Smooth muscle cell (in vitro differentiated cells): Measurements from ENCODE around the gene COL18A1. TPM values are rescaled to one million over a fixed set of nuclear protein-coding genes. Genes with fewer than 3 reads are reported as not detected.
A peak's percentile ranks its signal among the peaks of the same experiment; 100 is the strongest.

Source experiments
- DNase-seq: peaks from one replicate; lab custom pipeline; 2025; ENCODE audit not compliant: unreplicated experiment; lab: John Stamatoyannopoulos, UW
- H2AFZ ChIP-seq: fragments of 200-600 bp; sonication (generic); 2 replicates; pipeline ENCODE4 v1.6.0; 2016; ENCODE audit warnings: antibody characterized with exemption, low read depth, mild to moderate bottlenecking
- H3F3A ChIP-seq: fragments of 200-600 bp; sonication (generic); 2 replicates; pipeline ENCODE4 v1.6.0; 2017; ENCODE audit warnings: antibody characterized with exemption, low read depth
- H3K27ac ChIP-seq: fragments of 200-600 bp; sonication (generic); 2 replicates; pipeline ENCODE4 v1.5.1; 2016; ENCODE audit warnings: low read depth, mild to moderate bottlenecking
- H3K27me3 ChIP-seq: fragments of 200-600 bp; sonication (generic); 2 replicates; pipeline ENCODE4 v1.6.1; 2016; ENCODE audit warnings: low read depth, mild to moderate bottlenecking
- H3K36me3 ChIP-seq: fragments of 200-600 bp; sonication (generic); 2 replicates; pipeline ENCODE4 v1.5.1; 2016; ENCODE audit warnings: low read depth
- H3K4me1 ChIP-seq: fragments of 200-600 bp; sonication (generic); 2 replicates; pipeline ENCODE4 v1.5.1; 2016; ENCODE audit warnings: low read depth
- H3K4me2 ChIP-seq: fragments of 200-600 bp; sonication (generic); 2 replicates; pipeline ENCODE4 v1.6.0; 2016; ENCODE audit warnings: mild to moderate bottlenecking
- H3K4me3 ChIP-seq: fragments of 200-600 bp; sonication (generic); 2 replicates; pipeline ENCODE4 v1.5.1; 2016; ENCODE audit warnings: mild to moderate bottlenecking
- H3K79me2 ChIP-seq: fragments of 200-600 bp; sonication (generic); 2 replicates; pipeline ENCODE4 v1.6.0; 2016; ENCODE audit warnings: low read depth, mild to moderate bottlenecking
- H3K9ac ChIP-seq: fragments of 200-600 bp; sonication (generic); 2 replicates; pipeline ENCODE4 v1.6.0; 2016; ENCODE audit warnings: low read depth
- H3K9me3 ChIP-seq: fragments of 200-600 bp; sonication (generic); replicated peaks from 2 replicates; pipeline ENCODE4 v1.5.1; 2016; ENCODE audit warnings: low read depth
- H4K20me1 ChIP-seq: fragments of 200-600 bp; sonication (generic); 2 replicates; pipeline ENCODE4 v1.6.0; 2016; ENCODE audit warnings: low read depth
- CTCF ChIP-seq: fragments of 200-600 bp; sonication (generic); IDR thresholded peaks from 2 replicates; pipeline ENCODE4 v1.5.1; 2017; ENCODE audit warnings: borderline replicate concordance, mild to moderate bottlenecking, antibody characterized with exemption; ENCODE audit not compliant: insufficient read depth, poor library complexity, severe bottlenecking
- WGBS: methylation state at CpG from one replicate; pipeline ENCODE4 v1.1.7; 2016; ENCODE audit warnings: low lambda C conversion rate; 5-methylcytosine and 5-hydroxymethylcytosine counted together
- polyA plus RNA-seq: library from polyadenylated mRNA; unstranded; fragments of >200 nt; fragmentation: Nextera tagmentation; extraction: Ambion mirVana; gene quantifications from 2 replicates; pipeline ENCODE4 v1.2.1, GENCODE V29; 2016
- total RNA-seq: library from RNA; depleted of rRNA; stranded (reverse); fragments of >200 nt; gene quantifications from 2 replicates; pipeline ENCODE4 v1.2.3, GENCODE V29; 2014

The COL18A1 gene
- total and polyA plus RNA-seq, 2 experiments from 2014 or later, result 192 to 485 TPM

GRCh38 chr21:45438391-45439145, 33.6 kb downstream of the COL18A1 start:
- Histone ChIP-seq H2AFZ (no peak overlapping the region), H3F3A (no peaks in the 10 kb centered on the region), H3K4me3 (no peak overlapping the region), H3K27me3 (no peaks in the 10 kb centered on the region), H3K4me1 (peaks cover 4% of the 10 kb centered on the region), H3K27ac (peak overlapping the region; percentile 56), H3K4me2 (peak overlapping the region; percentile 72), H3K36me3 (no peaks in the 10 kb centered on the region), H3K79me2 (peaks cover 78% of the 10 kb centered on the region), H3K9ac (no peak overlapping the region), H3K9me3 (no peaks in the 10 kb centered on the region), H4K20me1 (peaks cover 80% of the 10 kb centered on the region)
- WGBS, result 83% methylated on average over 22 of the region's 26 CpGs
- DNase-seq, result no peak
- TF ChIP-seq CTCF, result no peak

GRCh38 chr21:45439161-45439872, 34.4 kb downstream of the COL18A1 start:
- Histone ChIP-seq H3K9me3 (no peaks in the 10 kb centered on the region), H3K36me3 (no peaks in the 10 kb centered on the region), H3K4me2 (peak overlapping the region; percentile 72), H3K27me3 (no peaks in the 10 kb centered on the region), H3K4me1 (peaks cover 4% of the 10 kb centered on the region), H4K20me1 (peaks cover 80% of the 10 kb centered on the region), H3K9ac (no peak overlapping the region), H2AFZ (no peak overlapping the region), H3K27ac (peak overlapping the region; percentile 56), H3K4me3 (no peak overlapping the region), H3K79me2 (peaks cover 78% of the 10 kb centered on the region), H3F3A (no peaks in the 10 kb centered on the region)
- WGBS, result 39% methylated on average over 58 of the region's 58 CpGs
- DNase-seq, result peak; percentile 43
- TF ChIP-seq CTCF, result peak; percentile 97

GRCh38 chr21:45439901-45440461, 35.0 kb downstream of the COL18A1 start:
- Histone ChIP-seq H3F3A (peaks cover 2% of the 10 kb centered on the region), H3K4me2 (no peak overlapping the region), H3K9ac (no peak overlapping the region), H3K27me3 (no peaks in the 10 kb centered on the region), H3K4me3 (no peak overlapping the region), H3K9me3 (no peaks in the 10 kb centered on the region), H4K20me1 (peaks cover 81% of the 10 kb centered on the region), H3K27ac (no peak overlapping the region), H3K79me2 (peaks cover 78% of the 10 kb centered on the region), H2AFZ (no peak overlapping the region), H3K4me1 (peaks cover 4% of the 10 kb centered on the region), H3K36me3 (no peaks in the 10 kb centered on the region)
- WGBS, result 97% methylated on average over 28 of the region's 28 CpGs
- TF ChIP-seq CTCF, result no peak
- DNase-seq, result no peak
